Astrocyte (in vitro differentiated cells and primary cell): ENCODE results near the gene ST6GALNAC4.

ENCODE experiments used
- CTCF ChIP-seq: IDR thresholded peaks from 2 replicates; pipeline ENCODE4 v1.5.1; 2011; ENCODE audit warnings: low read depth, mild to moderate bottlenecking, inconsistent platforms, low read length, moderate library complexity; ENCODE audit not compliant: insufficient read depth
- EZH2 ChIP-seq: IDR thresholded peaks from 2 replicates; pipeline ENCODE4 v1.6.1; 2012; ENCODE audit warnings: mild to moderate bottlenecking, low read length, inconsistent platforms; ENCODE audit not compliant: insufficient read depth

- TF ChIP-seq CTCF = no peak
- no peak for TF ChIP-seq EZH2
Observed at GRCh38 chr9:127895811-127896210, 21.0 kb downstream of the ST6GALNAC4 start.
